Posterior cingulate gyrus (tissue), 11 donors: ENCODE results near the gene SLC22A8.
"Not testable (repeated sequence)": the region's sequence is repeated elsewhere in the genome, so short reads cannot be mapped to it uniquely, and the experiment has no call there.

Experiments
- DNase-seq, 10 donors: peaks; one replicate each; pipeline versions ENCODE4 v3.0.0 to v3.0.0-alpha.2; 2020 to 2021; ENCODE audit warnings: mixed read lengths in 3 of 10
- intact Hi-C: fragments of 100-400 bp; cut with DNase I; formaldehyde crosslinking; loops from one replicate; pipeline ENCODE4 v1.15.1; 2023

The SLC22A8 gene

GRCh38 chr11:63015521-63016215, at the start of gene SLC22A8:
TSS of gene SLC22A8 (minus strand) at chr11:63015841. CDS start at chr11:63014958, 883 bp downstream.
- intact Hi-C loops, result no loop called here
- DNase-seq, result peak in 1 of 10 donors; percentile 80

GRCh38 chr11:63046203-63046602, 30.6 kb upstream of the SLC22A8 start:
- DNase-seq, intact Hi-C loops: not testable (repeated sequence)

GRCh38 chr11:63042596-63042995, 27.0 kb upstream of the SLC22A8 start:
- DNase-seq, result no peak
- intact Hi-C loops, result no loop called here

GRCh38 chr11:63032457-63032856, 16.8 kb upstream of the SLC22A8 start:
- intact Hi-C loops, result no loop called here
- DNase-seq, result no peak

GRCh38 chr11:63023841-63024648, 8.4 kb upstream of the SLC22A8 start:
- intact Hi-C loops, result loop anchor here (1.0 kb wide), 1 partner anchor 118 kb away; no protein-coding TSS in a partner anchor
- peak; percentile 80 to 98 (median 94) for DNase-seq

- intact Hi-C loops, result no loop called here
Measured at GRCh38 chr11:63023222-63023814, 7.7 kb upstream of the SLC22A8 start.

GRCh38 chr11:63022441-63022840, 6.8 kb upstream of the SLC22A8 start:
- no peak for DNase-seq
- intact Hi-C loops, result no loop called here

More at GRCh38 chr11:63023222-63023814, 7.7 kb upstream of the SLC22A8 start:
- DNase-seq, result peak in 4 of 10 donors; percentile 16 to 79 (median 20)

GRCh38 chr11:63020671-63021291, 5.1 kb upstream of the SLC22A8 start:
- DNase-seq, result peak in 5 of 10 donors; percentile 21 to 89 (median 40)
- intact Hi-C loops, result no loop called here

GRCh38 chr11:63019506-63019905, 3.9 kb upstream of the SLC22A8 start:
- intact Hi-C loops, result no loop called here
- peak in 1 of 10 donors; percentile 43 for DNase-seq

GRCh38 chr11:63017306-63017974, 1.8 kb upstream of the SLC22A8 start:
- DNase-seq, result peak in 1 of 10 donors; percentile 72
- intact Hi-C loops, result no loop called here

GRCh38 chr11:63014408-63015055, 1.1 kb downstream of the SLC22A8 start:
- intact Hi-C loops, result no loop called here
- DNase-seq, result peak in 2 of 10 donors; percentile 4 to 52

- intact Hi-C loops, result no loop called here
- no peak for DNase-seq
Measured at GRCh38 chr11:63012839-63013238, 2.8 kb downstream of the SLC22A8 start.

- peak in 1 of 10 donors; percentile 52 for DNase-seq
- intact Hi-C loops, result no loop called here
Measured at GRCh38 chr11:63012430-63012829, 3.2 kb downstream of the SLC22A8 start.

GRCh38 chr11:63010934-63011439, 4.7 kb downstream of the SLC22A8 start:
- DNase-seq, result peak in 1 of 10 donors; percentile 41
- intact Hi-C loops, result no loop called here

- intact Hi-C loops, result no loop called here
- DNase-seq, result peak in 1 of 10 donors; percentile 18
Measured at GRCh38 chr11:63007920-63008319, 7.7 kb downstream of the SLC22A8 start.

- intact Hi-C loops, result no loop called here
- DNase-seq, result peak in 1 of 10 donors; percentile 58
Measured at GRCh38 chr11:63001456-63001855, 14.2 kb downstream of the SLC22A8 start.

- peak in 1 of 10 donors; percentile 62 for DNase-seq
- intact Hi-C loops, result no loop called here
Measured at GRCh38 chr11:62999649-63000048, 16.0 kb downstream of the SLC22A8 start.

- intact Hi-C loops, result no loop called here
- no peak for DNase-seq
Measured at GRCh38 chr11:62999156-62999555, 16.5 kb downstream of the SLC22A8 start.

GRCh38 chr11:62996271-62996670, 19.4 kb downstream of the SLC22A8 start:
- DNase-seq, result no peak
- intact Hi-C loops, result no loop called here
